Tibial nerve (tissue), 4 donors: ENCODE results near the gene TLK1. TPM values are rescaled to one million over a fixed set of nuclear protein-coding genes. Genes with fewer than 3 reads are reported as not detected.

Source experiments
- DNase-seq, 2 donors: peaks; one replicate each; pipeline ENCODE4 v3.0.0-alpha.2; 2019; ENCODE audit warnings: low spot score in 2 of 2
- H3K27ac ChIP-seq, 4 donors: fragments of 200-600 bp; sonication (generic) in 3 of 4; one replicate each; pipeline ENCODE4 v1.5.1; 2017 to 2019; ENCODE audit warnings: mild to moderate bottlenecking in 1 of 4
- H3K27me3 ChIP-seq, 2 donors: fragments of 200-600 bp; sonication (generic) in 1 of 2; one replicate each; pipeline versions ENCODE4 v1.5.1 to v1.6.0; 2017 to 2019
- H3K36me3 ChIP-seq, 3 donors: fragments of 200-600 bp; sonication (generic); one replicate each; pipeline ENCODE4 v1.5.1; 2018 to 2019
- H3K4me1 ChIP-seq, 4 donors: fragments of 200-600 bp; sonication (generic) in 3 of 4; one replicate each; pipeline ENCODE4 v1.5.1; 2017 to 2019
- H3K4me3 ChIP-seq, 4 donors: fragments of 200-600 bp; sonication (generic) in 3 of 4; one replicate each; pipeline ENCODE4 v1.5.1; 2017 to 2019; ENCODE audit warnings: mild to moderate bottlenecking in 1 of 4, moderate library complexity in 1 of 4
- H3K9me3 ChIP-seq, 4 donors: fragments of 200-600 bp; sonication (generic) in 3 of 4; one replicate each; pipeline ENCODE4 v1.5.1; 2017 to 2019
- EP300 ChIP-seq, 2 donors: sonication (generic); formaldehyde crosslinking; IDR thresholded peaks; one replicate each; pipeline ENCODE4 v1.6.1; 2017; ENCODE audit warnings: antibody characterized with exemption in 2 of 2, mild to moderate bottlenecking in 1 of 2
- POLR2A ChIP-seq, 2 donors: fragments of 450-650 bp; IDR thresholded peaks; one replicate each; pipeline ENCODE4 v1.6.1; 2017; ENCODE audit warnings: antibody characterized with exemption in 2 of 2, mild to moderate bottlenecking in 2 of 2, moderate library complexity in 2 of 2
- WGBS, 2 donors: methylation state at CpG; one replicate each; pipeline ENCODE4 v1.1.5; 2018; 5-methylcytosine and 5-hydroxymethylcytosine counted together
- total RNA-seq, 4 donors: library from RNA; depleted of rRNA; stranded (reverse); fragments of >200 nt; gene quantifications; one replicate each; pipeline ENCODE4 v1.1.0, GENCODE V29; 2016
- TF ChIP-seq, protein P1 (sequence below), 5 experiments: fragments of 200-600 bp in 3 of 5; fragments of 450-650 bp in 2 of 5; sonication (generic) in 3 of 5; IDR thresholded peaks; one replicate each; pipeline ENCODE4 v1.5.1; 2016 to 2019; ENCODE audit warnings: antibody characterized with exemption in 5 of 5, mild to moderate bottlenecking in 3 of 5, moderate library complexity in 2 of 5

Gene TLK1
- total RNA-seq, 4 donors from 2014 or later: 25.7 to 54.7 (median 45.4) TPM

DNA sequence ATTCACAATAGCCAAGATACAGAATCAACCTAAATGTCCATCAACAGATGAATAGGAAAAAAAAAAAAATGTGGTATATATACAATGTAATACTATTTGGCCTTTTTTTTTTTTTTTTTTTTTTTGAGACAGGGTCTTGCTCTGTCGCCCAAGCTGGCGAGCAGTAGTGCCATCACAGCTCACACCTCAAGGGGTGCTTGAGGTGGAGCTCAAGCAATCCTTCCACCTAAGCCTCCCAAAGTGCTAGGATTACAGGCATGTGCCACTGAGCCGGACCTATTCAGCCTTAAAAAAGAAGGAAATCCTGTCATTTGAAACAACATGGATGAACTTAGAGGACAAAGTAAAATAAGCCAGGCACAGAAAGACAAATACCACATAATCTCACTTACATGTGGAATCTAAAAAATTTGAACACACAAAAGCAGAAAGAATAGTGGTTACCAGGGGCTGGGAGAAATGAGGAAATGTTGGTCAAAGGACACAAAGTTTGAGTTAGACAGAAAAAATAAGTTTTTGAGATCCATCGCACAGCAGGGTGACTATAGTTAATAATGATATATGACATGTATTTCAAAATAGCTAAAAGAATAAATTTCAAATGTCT, 26.0 kb downstream of the TLK1 start:
- Histone ChIP-seq H3K27me3 (no peaks in the 10 kb centered on the region), H3K36me3 (no peaks in the 10 kb centered on the region), H3K9me3 (no peaks in the 10 kb centered on the region), H3K4me1 (peaks cover 0 to 26% (median 0%) of the 10 kb centered on the region in 4 donors), H3K27ac (no peak overlapping the region), H3K4me3 (no peak overlapping the region)
- WGBS, 2 donors: 82 to 83% methylated on average over 4 of the region's 4 CpGs
- DNase-seq: no peak
- no peak for TF ChIP-seq POLR2A (IDR thresholded peaks at IDR 0.05)

DNA sequence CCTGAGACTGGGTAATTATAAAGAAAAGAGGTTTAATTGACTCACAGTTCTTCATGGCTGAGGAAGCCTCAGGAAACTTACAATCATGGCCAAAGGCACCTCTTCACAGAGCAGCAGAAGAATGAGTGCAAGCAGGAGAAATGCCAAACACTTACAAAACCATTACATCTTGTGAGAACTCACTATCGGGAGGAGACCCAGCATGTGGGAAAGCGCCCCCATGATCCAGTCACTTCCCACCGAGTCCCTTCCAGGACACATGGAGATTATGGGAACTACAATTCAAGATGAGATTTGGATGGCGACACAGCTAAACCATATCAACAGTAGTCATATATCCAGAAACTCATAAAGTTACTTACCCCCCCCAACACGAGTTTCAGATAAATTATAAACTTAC, 28.6 kb downstream of the TLK1 start:
- 81 to 90% methylated on average over 5 of the region's 5 CpGs for WGBS, 2 donors
- TF ChIP-seq POLR2A (IDR thresholded peaks at IDR 0.05) (no peak), EP300 (IDR thresholded peaks at IDR 0.05) (no peak)
- TF ChIP-seq, protein P1, sequence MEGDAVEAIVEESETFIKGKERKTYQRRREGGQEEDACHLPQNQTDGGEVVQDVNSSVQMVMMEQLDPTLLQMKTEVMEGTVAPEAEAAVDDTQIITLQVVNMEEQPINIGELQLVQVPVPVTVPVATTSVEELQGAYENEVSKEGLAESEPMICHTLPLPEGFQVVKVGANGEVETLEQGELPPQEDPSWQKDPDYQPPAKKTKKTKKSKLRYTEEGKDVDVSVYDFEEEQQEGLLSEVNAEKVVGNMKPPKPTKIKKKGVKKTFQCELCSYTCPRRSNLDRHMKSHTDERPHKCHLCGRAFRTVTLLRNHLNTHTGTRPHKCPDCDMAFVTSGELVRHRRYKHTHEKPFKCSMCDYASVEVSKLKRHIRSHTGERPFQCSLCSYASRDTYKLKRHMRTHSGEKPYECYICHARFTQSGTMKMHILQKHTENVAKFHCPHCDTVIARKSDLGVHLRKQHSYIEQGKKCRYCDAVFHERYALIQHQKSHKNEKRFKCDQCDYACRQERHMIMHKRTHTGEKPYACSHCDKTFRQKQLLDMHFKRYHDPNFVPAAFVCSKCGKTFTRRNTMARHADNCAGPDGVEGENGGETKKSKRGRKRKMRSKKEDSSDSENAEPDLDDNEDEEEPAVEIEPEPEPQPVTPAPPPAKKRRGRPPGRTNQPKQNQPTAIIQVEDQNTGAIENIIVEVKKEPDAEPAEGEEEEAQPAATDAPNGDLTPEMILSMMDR (IDR thresholded peaks at IDR 0.05): no peak
- H3K4me3 ChIP-seq: no peak overlapping the region
- H3K27me3 ChIP-seq: no peaks in the 10 kb centered on the region
- H3K27ac ChIP-seq: no peak overlapping the region
- peaks cover 0 to 21% (median 0%) of the 10 kb centered on the region in 4 donors for H3K4me1 ChIP-seq
- no peaks in the 10 kb centered on the region for H3K9me3 ChIP-seq
- no peak for DNase-seq
- no peaks in the 10 kb centered on the region for H3K36me3 ChIP-seq

DNA sequence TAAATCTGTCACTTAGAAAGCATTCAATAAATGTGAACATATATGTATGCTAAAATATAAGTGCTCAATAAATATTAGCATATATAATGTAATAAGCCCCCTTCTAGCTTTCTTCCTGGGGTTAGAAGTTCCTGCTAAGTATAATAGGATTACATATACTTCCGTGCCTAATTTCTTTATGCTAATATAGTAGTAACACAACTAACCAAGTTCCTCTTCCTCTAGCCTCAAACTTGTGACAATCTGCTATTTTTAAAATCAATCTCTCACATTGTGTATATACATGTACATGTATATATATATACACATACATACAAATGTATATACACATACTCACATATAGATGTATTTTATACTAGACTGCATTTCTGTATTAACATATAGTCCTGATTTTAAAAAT, 32.2 kb downstream of the TLK1 start:
- WGBS, 2 donors: 65 to 78% methylated on average over 1 of the region's 1 CpG
- Histone ChIP-seq H3K4me1 (peaks cover 0 to 15% (median 0%) of the 10 kb centered on the region in 4 donors), H3K9me3 (no peaks in the 10 kb centered on the region), H3K27me3 (no peaks in the 10 kb centered on the region), H3K36me3 (no peaks in the 10 kb centered on the region), H3K4me3 (no peak overlapping the region), H3K27ac (no peak overlapping the region)
- DNase-seq: no peak
- TF ChIP-seq EP300 (IDR thresholded peaks at IDR 0.05): no peak
- TF ChIP-seq, protein P1 (IDR thresholded peaks at IDR 0.05): no peak
- no peak for TF ChIP-seq POLR2A (IDR thresholded peaks at IDR 0.05)

DNA sequence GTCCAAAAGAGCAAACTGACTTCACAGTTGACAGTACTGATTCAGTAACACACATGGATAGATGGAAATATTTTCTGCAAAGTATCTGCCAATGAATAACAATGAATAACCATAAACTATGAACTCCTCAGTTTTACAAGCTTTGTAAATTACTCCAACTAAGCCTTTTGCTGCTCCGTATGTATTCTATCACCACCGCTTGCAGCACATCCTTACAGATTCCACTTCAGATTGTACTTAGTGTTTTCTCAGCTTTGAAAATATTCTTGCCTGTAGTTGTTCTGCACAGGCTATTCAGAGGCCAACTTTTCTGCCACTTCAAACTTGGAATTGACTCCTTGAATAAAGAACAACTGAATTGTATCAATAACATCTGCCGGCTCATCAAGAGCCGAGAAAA, 36.2 kb downstream of the TLK1 start:
- Histone ChIP-seq H3K4me3 (no peak overlapping the region), H3K36me3 (no peaks in the 10 kb centered on the region), H3K9me3 (no peaks in the 10 kb centered on the region), H3K4me1 (peaks cover 0 to 8% (median 0%) of the 10 kb centered on the region in 4 donors), H3K27me3 (no peaks in the 10 kb centered on the region), H3K27ac (no peak overlapping the region)
- TF ChIP-seq POLR2A (IDR thresholded peaks at IDR 0.05) (no peak), EP300 (IDR thresholded peaks at IDR 0.05) (no peak)
- TF ChIP-seq, protein P1 (IDR thresholded peaks at IDR 0.05): no peak
- WGBS, 2 donors: 62 to 70% methylated on average over 4 of the region's 4 CpGs
- no peak for DNase-seq

DNA sequence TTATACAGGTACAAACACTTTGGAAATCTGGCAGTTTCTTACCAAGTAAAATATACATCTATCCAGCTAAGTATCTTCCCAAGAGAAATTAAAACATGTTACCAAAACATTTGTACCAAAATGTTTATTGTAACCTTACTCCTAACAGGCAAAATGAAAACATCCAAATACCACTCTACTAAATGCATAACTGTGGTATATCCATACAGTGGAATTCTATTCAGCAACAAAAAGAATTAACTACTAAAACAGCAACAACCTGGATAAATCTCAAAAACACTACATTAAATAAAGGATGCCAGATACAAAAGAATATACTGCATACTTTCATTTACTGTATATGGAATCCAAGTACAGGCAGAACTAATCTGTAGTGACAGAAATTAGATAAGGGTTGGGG, 51.1 kb downstream of the TLK1 start:
- peaks cover 0 to 9% (median 0%) of the 10 kb centered on the region in 4 donors for H3K9me3 ChIP-seq
- H3K36me3 ChIP-seq: peaks cover 0 to 49% (median 0%) of the 10 kb centered on the region in 3 donors
- no peaks in the 10 kb centered on the region for H3K27me3 ChIP-seq
- no peak overlapping the region for H3K27ac ChIP-seq
- DNase-seq: no peak
- TF ChIP-seq EP300 (IDR thresholded peaks at IDR 0.05) (no peak), POLR2A (IDR thresholded peaks at IDR 0.05) (no peak)
- TF ChIP-seq, protein P1 (IDR thresholded peaks at IDR 0.05): no peak
- H3K4me1 ChIP-seq: no peaks in the 10 kb centered on the region
- no peak overlapping the region for H3K4me3 ChIP-seq
